HG03060 (cell line): ENCODE measurements around the gene HIVEP3.

Source experiments
- ATAC-seq: cut with Tn5 transposase; IDR thresholded peaks from one replicate; pipeline ENCODE4 v1.9.1; 2021; ENCODE audit warnings: low read depth, moderate number of reproducible peaks; ENCODE audit not compliant: unreplicated experiment

HIVEP3 gene

DNA sequence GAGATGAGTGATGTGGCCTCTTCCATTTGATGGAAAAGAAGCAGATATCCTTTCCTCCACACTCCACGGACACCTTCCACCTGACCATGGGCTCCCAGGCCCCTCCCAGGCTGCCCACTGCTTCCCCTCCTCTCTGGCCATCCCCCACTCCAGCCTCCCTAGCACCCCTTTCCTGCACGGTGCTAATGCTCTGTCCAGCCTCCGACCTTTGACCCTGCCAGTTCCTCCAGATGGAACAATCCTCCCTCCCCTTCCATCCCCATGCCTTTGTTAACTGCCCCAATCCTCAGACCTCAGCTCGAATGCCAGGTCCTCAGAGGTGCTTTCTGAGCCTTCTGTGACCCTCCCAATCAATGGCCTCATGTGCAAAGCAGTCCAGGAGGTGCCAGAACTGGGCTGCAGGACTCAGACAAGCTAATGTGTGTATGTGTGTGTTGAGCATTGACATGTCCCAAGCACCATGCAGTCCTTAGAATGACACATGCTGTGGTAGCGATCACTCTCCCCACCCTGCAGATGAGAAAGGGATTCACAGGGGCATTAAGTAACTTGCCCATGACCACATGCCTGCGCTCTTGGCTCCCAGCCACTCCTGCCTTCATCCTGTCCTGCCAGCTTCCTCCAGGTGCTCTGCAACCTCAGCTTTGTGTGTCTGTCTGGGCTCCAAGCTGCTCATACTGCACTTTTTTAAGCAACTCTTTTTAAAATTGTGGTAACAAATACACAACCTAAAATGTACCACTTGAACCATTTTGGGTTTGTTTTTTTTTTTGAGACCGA, 370.8 kb downstream of the HIVEP3 start:
- ATAC-seq, result no peak

DNA sequence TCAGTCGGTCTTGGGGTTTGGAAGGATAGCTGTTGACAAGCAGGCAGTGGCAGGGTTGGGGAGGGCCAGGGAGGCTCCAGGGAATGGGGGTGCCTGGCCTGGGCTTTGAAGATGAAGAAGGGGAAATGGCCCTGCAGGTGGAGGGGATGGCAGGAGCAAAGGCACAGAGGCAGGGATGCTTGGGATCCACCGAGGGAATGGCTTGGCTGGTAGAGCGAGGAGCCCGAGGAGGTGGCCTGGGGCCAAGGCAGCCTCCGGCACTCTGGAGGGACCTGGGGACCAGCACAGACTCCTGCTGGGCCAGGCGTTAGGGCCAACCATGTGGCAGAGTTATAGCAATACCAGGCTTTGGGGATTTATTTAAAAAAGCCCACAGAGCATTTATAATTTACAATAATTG, 371.4 kb downstream of the HIVEP3 start:
- no peak for ATAC-seq

- no peak for ATAC-seq
These were observed 371.9 kb downstream of the HIVEP3 start for GRCh38 chr1:41546833-41547135.

DNA sequence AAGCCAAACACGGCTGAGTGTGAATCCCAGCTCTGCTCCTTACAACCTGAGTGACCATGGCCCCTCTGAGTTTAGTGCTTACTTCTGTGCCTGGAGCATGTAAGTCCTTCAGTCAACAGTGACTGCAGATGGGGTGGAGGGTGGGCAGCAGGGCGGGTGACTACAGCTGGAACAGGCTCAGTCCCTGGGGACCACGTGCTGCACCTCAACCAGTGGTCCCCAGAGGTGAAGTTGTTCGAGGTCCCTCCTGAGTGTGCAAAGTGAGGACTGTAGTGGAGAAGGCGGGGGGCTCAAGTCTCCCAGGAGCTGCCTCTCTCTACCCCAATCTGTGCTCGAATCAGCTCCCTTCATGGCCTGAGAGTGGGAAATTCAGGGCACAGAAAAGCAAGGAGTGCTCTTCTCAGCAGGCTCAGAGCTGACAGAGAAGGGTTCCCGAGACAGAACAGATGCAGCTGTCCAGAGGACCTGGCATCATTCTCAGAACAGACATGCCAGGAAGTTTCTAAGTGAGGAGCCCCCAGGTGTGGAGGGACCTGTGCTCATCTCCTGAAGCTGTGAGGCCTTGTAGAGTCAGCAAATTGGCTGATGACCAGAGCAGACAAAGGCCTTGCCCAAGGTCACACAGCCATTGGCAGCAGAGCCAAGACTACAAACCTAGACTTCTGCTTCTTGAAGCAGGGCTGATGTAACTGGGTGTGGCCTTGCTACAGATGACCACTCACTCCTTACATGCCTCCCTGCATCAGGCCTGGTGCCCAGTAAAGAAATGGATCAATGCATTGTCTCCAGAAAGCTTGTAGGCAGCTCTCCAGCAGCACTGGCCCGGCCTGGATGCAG, 372.5 kb downstream of the HIVEP3 start:
- no peak for ATAC-seq

DNA sequence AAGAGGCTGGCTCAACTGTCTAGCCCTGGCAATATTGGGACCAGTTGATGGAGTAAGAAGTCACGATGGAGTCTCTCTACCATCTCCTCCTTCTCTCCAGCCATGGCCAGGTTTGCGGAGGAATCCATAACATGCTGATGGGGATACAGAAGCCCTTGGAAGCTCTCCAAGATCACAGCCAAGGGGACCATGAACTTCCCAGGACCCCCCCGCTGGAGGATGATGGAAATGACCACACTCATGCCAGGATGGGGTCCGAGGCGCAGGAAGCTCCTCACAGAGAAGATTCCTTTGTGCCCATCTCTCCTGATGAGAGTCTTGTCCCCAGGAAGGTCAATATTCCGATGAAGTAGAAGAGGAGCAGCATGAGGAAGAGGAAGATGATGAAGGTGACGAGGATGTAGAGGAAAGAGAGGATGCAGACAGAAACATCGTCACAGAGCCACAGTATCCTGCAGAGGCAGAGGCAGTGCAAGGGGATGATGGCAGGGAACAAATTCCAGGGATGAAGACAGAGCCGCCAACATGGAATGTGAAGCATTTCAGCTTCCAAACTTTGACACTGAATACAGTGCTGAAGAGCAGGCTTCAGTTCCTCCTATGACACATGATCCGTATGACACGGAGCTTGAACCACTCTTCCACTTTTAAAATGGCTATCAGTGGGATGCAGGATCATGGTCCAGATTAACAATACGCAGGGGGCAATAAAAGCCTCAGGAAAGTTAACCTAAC, 376.4 kb downstream of the HIVEP3 start:
- ATAC-seq, result no peak

- no peak for ATAC-seq
These were observed 377.1 kb downstream of the HIVEP3 start for GRCh38 chr1:41541592-41541952.

DNA sequence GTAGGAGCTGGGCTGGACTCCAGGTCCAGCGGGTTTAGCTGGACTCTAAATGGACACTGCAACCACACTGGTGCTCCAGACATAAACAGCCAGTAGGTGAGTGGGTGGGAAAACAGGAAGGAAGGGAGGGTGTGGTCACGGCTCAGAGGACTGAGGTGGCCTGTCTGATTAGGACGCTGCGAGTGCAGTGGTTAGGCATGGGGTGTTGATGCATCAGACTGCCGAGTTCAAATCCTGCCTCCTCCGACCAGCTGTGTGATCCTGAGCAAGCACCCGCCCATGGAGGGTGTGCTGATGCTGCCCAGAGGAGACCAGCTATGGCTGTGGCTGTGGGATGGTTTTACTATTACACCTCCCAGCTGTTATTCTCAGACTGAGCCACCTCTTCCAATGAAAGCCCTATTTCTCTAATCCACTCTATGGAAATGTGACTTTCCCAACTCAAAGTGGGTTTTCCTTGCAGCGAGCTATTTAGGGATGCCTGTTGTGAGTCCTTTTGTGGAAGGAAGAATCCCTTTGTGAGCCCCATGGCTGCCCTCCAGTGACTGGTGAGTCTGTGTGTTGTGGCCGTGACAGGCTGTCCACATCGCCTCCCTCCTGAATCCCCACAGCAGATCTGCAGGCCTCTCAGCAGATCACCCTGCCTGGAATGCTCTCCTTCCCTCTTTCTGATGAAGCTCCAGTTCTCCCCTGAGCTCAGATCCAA, 377.7 kb downstream of the HIVEP3 start:
- ATAC-seq, result no peak

DNA sequence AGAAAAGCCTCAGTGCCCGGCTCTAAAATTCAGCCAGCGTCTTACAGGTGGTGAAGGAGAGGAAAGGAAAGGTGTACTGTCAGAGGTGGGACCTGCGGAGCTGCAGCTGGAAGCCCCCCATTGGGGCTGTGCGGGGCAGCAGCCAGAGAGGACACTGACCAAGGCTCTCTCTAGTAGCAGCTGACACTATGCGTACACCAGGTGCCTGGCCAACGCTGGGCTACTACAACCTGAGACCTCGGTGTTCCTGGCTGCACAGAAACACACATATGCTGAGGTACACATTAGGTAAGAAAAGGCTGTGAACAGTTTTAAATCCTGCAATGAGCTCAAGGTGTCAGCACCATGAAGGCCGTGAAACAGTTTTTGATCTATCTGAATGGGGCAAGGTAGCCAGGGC, 378.7 kb downstream of the HIVEP3 start:
- no peak for ATAC-seq

GRCh38 chr1:41539418-41539805, 379.3 kb downstream of the HIVEP3 start:
- no peak for ATAC-seq

GRCh38 chr1:41538741-41539417, 379.8 kb downstream of the HIVEP3 start:
- ATAC-seq, result no peak

DNA sequence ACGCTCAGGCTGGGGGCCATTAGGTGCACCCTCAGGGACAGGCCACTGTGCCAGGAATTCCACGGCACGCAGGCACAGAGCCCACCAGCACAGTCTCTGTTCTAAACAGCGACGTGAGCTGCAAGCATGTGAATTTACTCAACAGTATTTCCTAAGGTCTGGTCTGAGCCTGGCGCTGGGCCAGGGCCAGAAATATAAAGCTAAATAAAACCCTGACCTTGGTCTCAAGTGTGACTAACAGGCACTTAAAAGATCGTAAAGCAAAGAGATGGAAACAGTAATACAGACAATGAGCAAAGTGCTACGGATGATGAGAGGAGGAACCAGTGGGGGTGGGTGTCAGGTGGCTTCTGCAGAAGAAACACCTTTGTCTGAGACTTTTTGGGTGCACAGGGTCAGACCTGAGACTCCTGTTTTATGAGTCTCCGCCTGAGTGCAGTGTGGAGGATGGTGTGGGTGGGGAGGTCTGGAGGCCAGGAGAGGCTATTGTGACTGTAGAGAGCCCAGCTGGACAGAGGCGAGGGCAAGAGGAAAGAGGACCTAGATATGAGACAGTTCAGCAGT, 380.9 kb downstream of the HIVEP3 start:
- no peak for ATAC-seq

- ATAC-seq, result no peak
These were observed 381.5 kb downstream of the HIVEP3 start for GRCh38 chr1:41537251-41537650.

- ATAC-seq, result no peak
These were observed 382.3 kb downstream of the HIVEP3 start for GRCh38 chr1:41536361-41536802.

- no peak for ATAC-seq
These were observed 383.0 kb downstream of the HIVEP3 start for GRCh38 chr1:41535716-41536115.

DNA sequence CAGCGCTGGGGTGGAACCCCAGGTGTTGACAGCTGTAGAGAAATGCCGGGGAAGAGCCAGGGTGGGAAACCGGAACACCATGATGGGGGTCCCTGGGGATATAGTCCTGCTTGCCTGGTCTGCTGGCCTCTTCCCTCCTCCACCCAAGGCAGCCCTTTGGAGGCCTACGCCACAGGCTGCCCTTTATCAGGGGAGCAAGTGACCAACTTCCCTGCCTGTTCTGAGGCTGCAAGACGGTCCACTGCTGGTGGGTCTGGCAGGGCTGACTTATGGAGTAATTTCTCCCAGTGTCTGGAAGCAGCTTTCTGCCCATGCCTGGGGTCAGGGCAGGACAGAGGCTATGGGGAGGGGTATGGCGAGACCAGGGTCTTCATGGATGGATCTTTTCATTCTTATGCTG, 383.4 kb downstream of the HIVEP3 start:
- no peak for ATAC-seq

- ATAC-seq, result no peak
These were observed 384.3 kb downstream of the HIVEP3 start for GRCh38 chr1:41534181-41535076.

DNA sequence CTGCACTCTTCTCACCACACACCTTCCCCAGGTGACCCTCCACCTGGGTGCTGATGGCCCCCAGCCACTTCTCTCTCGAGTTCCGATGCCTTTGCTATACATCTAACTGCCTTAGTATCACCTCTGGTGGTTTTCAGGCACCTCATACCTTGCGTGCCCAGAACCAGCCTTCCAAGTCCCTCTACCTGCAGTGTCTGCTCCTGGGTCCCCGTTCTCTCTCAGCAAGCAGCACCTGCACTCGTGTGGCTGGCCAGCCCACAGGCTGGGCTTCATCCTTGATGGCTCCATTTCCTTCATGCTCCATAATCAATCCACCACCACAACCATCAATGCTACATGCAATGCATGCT, 385.0 kb downstream of the HIVEP3 start:
- no peak for ATAC-seq

GRCh38 chr1:41533016-41533730, 385.5 kb downstream of the HIVEP3 start:
- ATAC-seq, result no peak
